Measurements from ENCODE around the gene LCP1.
"Not testable (repeated sequence)": the region's sequence is repeated elsewhere in the genome, so short reads cannot be mapped to it uniquely, and the experiment has no call there.

The LCP1 gene, protein sequence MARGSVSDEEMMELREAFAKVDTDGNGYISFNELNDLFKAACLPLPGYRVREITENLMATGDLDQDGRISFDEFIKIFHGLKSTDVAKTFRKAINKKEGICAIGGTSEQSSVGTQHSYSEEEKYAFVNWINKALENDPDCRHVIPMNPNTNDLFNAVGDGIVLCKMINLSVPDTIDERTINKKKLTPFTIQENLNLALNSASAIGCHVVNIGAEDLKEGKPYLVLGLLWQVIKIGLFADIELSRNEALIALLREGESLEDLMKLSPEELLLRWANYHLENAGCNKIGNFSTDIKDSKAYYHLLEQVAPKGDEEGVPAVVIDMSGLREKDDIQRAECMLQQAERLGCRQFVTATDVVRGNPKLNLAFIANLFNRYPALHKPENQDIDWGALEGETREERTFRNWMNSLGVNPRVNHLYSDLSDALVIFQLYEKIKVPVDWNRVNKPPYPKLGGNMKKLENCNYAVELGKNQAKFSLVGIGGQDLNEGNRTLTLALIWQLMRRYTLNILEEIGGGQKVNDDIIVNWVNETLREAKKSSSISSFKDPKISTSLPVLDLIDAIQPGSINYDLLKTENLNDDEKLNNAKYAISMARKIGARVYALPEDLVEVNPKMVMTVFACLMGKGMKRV

DNA sequence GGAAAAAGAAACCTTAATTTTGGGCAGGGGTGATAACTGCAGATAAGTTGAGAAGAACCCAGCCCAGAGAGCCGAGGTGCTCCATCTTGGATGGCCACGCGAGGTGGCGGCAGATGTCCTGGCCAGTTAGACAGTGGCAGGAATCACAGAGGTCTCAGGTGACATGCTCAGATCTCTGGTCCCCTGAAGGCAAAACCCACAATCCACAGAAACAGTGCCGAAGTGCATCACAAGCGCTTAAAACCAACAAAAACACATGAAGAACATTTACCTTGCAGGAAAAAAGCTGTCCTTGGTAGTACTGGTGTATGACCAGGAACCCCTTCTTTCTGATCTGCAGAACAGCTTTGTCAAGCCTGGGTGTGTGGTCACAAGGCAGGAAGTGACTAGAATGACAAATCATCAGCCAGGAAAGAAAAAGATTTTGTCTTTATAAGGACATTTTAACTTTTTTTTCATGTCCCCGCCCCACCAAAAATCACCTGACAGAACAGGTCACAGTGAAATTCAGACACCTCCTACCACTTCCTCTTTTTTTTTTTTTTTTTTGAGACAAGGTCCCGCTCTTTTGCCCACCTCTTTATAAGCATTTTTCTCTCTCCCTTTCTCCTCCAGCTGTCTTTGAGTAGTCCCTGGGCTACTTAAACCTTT lies at the start of gene LCP1:
LCP1 (minus strand) TSS at position 338 of the 651 bp plus-strand sequence. CDS start 22,515 bp downstream, outside the sequence.
- in situ Hi-C loops (cut with HindIII; ENCODE audit: low sequenced_read_pairs), result no loop called here
- no peak within 1 kb of the TSS for H3K4me3 ChIP-seq (ENCODE audit: low read depth, low read length)
- no peak for DNase-seq (ENCODE audit: low read depth)
- no peak for TF ChIP-seq CTCF (IDR thresholded peaks at IDR 0.05; ENCODE audit: low read depth, low read length, missing control alignments)

DNA sequence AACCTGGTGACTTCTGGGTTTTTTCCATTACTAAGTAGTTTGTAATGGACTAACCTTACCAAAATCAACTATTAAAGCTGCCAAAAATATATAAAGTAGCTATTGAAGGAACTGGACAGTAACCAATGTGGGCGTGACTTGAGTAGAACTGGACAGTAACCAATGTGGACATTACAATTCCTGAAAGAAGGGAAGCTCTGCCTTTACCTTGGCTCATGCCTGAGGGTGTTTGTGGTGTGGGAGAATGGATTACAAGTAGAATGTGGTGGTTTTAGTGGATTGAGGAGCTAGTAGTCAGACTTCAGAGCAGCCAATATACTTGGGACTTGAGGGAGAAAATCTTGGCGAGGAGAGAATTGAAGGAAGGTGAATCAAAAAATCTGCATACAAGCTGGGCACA lies 47.3 kb upstream of the LCP1 start:
- in situ Hi-C loops (cut with HindIII; ENCODE audit: low sequenced_read_pairs), result no loop called here
- H3K4me3 ChIP-seq (ENCODE audit: low read depth, low read length), result no peak overlapping the region
- DNase-seq (ENCODE audit: low read depth), result no peak
- no peak for TF ChIP-seq CTCF (IDR thresholded peaks at IDR 0.05; ENCODE audit: low read depth, low read length, missing control alignments)

GRCh38 chr13:46220234-46220633 lies 38.3 kb upstream of the LCP1 start:
- DNase-seq (ENCODE audit: low read depth); H3K4me3 ChIP-seq (ENCODE audit: low read depth, low read length); in situ Hi-C loops (cut with HindIII; ENCODE audit: low sequenced_read_pairs): not testable (repeated sequence)

- H3K4me3 ChIP-seq (ENCODE audit: low read depth, low read length); in situ Hi-C loops (cut with HindIII; ENCODE audit: low sequenced_read_pairs); DNase-seq (ENCODE audit: low read depth): not testable (repeated sequence)
Observed at GRCh38 chr13:46214741-46215140, 32.8 kb upstream of the LCP1 start.

DNA sequence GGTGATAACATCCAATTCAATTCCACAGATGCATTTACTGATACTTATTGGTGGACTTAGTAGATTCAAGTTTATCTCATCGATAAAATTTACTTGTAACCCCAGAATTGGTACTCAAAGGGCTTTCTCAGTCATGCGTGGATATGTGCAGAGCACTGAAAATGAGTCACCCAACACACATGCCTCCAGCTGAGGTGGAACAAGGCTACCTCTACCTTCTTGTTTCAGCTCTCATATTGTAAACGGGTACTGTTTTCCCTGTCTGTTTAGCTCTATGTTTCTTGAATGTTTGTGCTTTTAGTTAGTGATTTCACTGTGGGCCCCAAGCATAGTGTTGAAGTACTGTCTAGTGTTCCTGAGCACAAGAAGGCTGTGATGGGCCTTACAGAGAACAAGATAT lies 31.3 kb upstream of the LCP1 start:
- TF ChIP-seq CTCF (IDR thresholded peaks at IDR 0.05; ENCODE audit: low read depth, low read length, missing control alignments), result no peak
- in situ Hi-C loops (cut with HindIII; ENCODE audit: low sequenced_read_pairs), result no loop called here
- no peak for DNase-seq (ENCODE audit: low read depth)
- no peak overlapping the region for H3K4me3 ChIP-seq (ENCODE audit: low read depth, low read length)

DNA sequence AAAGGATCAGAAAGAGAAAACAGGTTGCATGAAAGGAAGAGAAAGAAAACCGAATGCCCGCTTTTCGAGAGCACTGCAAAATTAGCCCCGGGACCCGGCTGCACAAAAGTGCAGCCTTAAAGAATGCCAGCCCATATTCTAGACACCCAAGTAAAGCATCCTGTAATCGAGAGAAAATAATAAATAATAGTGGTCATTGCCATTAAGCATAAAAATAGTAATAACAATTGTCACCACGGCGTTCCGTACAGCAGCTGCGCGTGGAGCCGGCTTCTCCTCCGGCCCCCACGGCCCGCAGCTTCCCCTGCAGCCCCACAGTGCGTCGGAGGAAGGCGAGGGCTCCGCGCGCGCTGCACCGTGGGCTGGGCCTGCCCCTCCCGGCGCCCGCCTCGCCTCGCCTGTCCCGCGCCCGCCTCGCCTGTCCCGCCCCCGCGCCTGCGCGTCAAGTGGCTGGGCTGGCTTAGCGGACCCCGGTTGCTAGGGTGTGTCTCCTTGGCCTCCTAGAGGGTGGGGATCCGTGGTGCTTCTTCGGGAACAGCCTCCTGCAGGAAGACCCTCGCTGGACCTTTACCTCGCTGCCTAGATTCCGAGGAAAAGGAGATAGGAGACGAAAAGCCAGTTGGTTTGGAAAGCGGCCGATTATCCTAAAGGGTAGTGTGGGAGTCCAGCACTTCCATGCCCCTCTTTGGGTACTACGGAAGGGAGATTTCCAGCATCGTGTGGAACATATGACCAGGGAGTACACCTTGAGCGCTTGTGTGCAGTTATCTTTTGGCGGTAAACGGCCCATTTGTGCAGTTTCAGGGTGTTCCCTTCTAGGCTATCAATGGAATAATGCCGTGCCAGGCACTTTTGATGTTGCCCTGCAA lies 29.7 kb upstream of the LCP1 start, which contains the start of gene LRRC63:
LRRC63 (plus strand) TSS at position 446 of the 869 bp plus-strand sequence. CDS start 1,107 bp downstream, outside the sequence.
- in situ Hi-C loops (cut with HindIII; ENCODE audit: low sequenced_read_pairs), result no loop called here
- no peak for TF ChIP-seq CTCF (IDR thresholded peaks at IDR 0.05; ENCODE audit: low read depth, low read length, missing control alignments)
- no peak for DNase-seq (ENCODE audit: low read depth)

GRCh38 chr13:46211116-46211482 lies 29.1 kb upstream of the LCP1 start:
- DNase-seq (ENCODE audit: low read depth), result no peak

More for the DNA sequence above, 29.7 kb upstream of the LCP1 start, which contains the start of gene LRRC63:
- peak within 1 kb of the TSS; percentile 60 for H3K4me3 ChIP-seq (ENCODE audit: low read depth, low read length)

More at GRCh38 chr13:46211116-46211482, 29.1 kb upstream of the LCP1 start:
- peak overlapping the region; percentile 60 for H3K4me3 ChIP-seq (ENCODE audit: low read depth, low read length)
- in situ Hi-C loops (cut with HindIII; ENCODE audit: low sequenced_read_pairs), result no loop called here
- TF ChIP-seq CTCF (IDR thresholded peaks at IDR 0.05; ENCODE audit: low read depth, low read length, missing control alignments), result no peak

Measured in astrocyte of the cerebellum (primary cell).